ENCODE data around the gene HTR7. TPM values are rescaled to one million over a fixed set of nuclear protein-coding genes. Genes with fewer than 3 reads are reported as not detected.

The HTR7 gene
- total and polyA plus RNA-seq, 2 of the 4 experiments (the other 2 are of a cell fraction), result 0.43 to 0.72 TPM

DNA sequence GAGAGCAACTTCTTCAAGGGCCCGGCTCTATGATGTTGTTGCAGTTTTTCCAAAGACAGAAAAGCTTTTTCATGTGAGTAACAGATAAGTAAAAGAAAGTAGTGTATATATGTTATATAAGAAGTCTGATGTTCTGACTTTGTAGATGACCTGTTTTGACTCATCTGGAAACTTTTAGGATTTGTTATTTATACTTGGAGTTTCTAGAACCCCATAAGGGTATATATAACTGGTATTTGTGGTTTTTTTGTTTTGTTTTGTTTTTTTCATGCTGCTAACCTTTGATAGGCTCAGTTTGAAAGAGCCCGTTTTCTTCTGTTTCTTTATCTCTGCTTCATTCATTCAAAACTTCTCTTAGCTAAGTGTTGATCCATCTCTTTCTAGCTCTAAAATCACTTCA is 21.2 kb upstream of the HTR7 start:
- no peaks in the 10 kb centered on the region for H3K9me3 ChIP-seq (ENCODE audit: control insufficient read depth, insufficient read depth, low read length)
- H3K56ac ChIP-seq (ENCODE audit: extremely low read depth, insufficient read depth, low read length), result no peak overlapping the region
- H2BK15ac ChIP-seq (ENCODE audit: low read depth, low read length), result no peak overlapping the region
- H3K4me2 ChIP-seq (ENCODE audit: low read depth, low read length), result no peak overlapping the region
- no TSS peak for BruUV-seq (replicated peaks)
- H3K23ac ChIP-seq (ENCODE audit: low read depth, low read length), result no peak overlapping the region
- ATAC-seq (ENCODE audit: low read depth), result no peak
- no peak overlapping the region for H4K8ac ChIP-seq (ENCODE audit: low read depth in 2 of 2, low read length in 2 of 2)
- H2AK9ac ChIP-seq (replicated peaks; ENCODE audit: low read depth, low read length, poor library complexity), result no peak overlapping the region
- dilution Hi-C loops (cut with HindIII; ENCODE audit: low sequenced_read_pairs, unreplicated experiment) (loop anchor here (25.0 kb wide), 1 partner anchor 383 kb away; no protein-coding TSS in a partner anchor), in situ Hi-C loops (cut with MboI; ENCODE audit: low sequenced_read_pairs) (no loop called here), intact Hi-C loops (cut with micrococcal nuclease) (no loop called here)
- no CpG with 5 or more reads among the region's 2 CpGs for WGBS, 2 experiments (ENCODE audit: extremely low coverage in 2 of 2, insufficient read length in 1 of 2)
- 0 out of 4 replicates have a peak, but pooled peaks cover 0 to 2% of the 10 kb centered on the region in 2 experiments for H3K79me1 ChIP-seq (ENCODE audit: low read depth in 1 of 2, low read length in 2 of 2)
- H3K27ac ChIP-seq (ENCODE audit: insufficient read depth, low read length), result no peak overlapping the region
- H3K4me1 ChIP-seq (ENCODE audit: control insufficient read depth, insufficient read depth, low read length), result no peaks in the 10 kb centered on the region
- H3K18ac ChIP-seq (ENCODE audit: low read depth, low read length), result no peak overlapping the region
- H2BK20ac ChIP-seq (ENCODE audit: low read depth, low read length), result no peak overlapping the region
- H4K91ac ChIP-seq (ENCODE audit: insufficient read depth, low read depth, low read length), result no peak overlapping the region
- no peak for DNase-seq
- H2BK120ac ChIP-seq (ENCODE audit: low read depth, low read length), result no peak overlapping the region
- H3K36me3 ChIP-seq (ENCODE audit: control insufficient read depth, insufficient read depth, low read length), result peaks cover 15% of the 10 kb centered on the region
- H4K5ac ChIP-seq (ENCODE audit: low read depth, low read length), result no peak overlapping the region
- ChIA-PET CTCF (interaction anchor here (0.6 to 2.1 kb wide), 9 partner anchors 7 to 1478 kb away, joined by 3 to 8 read pairs (median 5); partner anchors contain the start of genes RPP30 and TNKS2), POLR2A (ENCODE audit: unreplicated experiment) (no interaction called here)
- H2AFZ ChIP-seq (replicated peaks; ENCODE audit: low read length, poor library complexity), result no peak overlapping the region
- H3K14ac ChIP-seq (replicated peaks; ENCODE audit: low read depth, low read length), result no peak overlapping the region
- no peak overlapping the region for H3K9ac ChIP-seq (ENCODE audit: low read depth, low read length)
- H2AK5ac ChIP-seq (ENCODE audit: low read depth, low read length), result no peak overlapping the region
- no peaks in the 10 kb centered on the region for H4K20me1 ChIP-seq (ENCODE audit: insufficient read depth, low read length)
- H3K4ac ChIP-seq (ENCODE audit: low read depth, low read length), result no peak overlapping the region
- TF ChIP-seq MAFK (IDR thresholded peaks at IDR 0.05; ENCODE audit: low read depth, low read length) (no peak), POLR2A (IDR thresholded peaks at IDR 0.05; ENCODE audit: low read depth, low read length) (no peak), FOS (IDR thresholded peaks at IDR 0.05; ENCODE audit: low read depth, low read length) (no peak), CTCF (conservative IDR thresholded peaks at IDR 0.05; ENCODE audit: low read depth, low read length) (no peak), RAD21 (IDR thresholded peaks at IDR 0.05; ENCODE audit: low read length) (no peak), CEBPB (IDR thresholded peaks at IDR 0.05; ENCODE audit: low read depth, low read length) (no peak), ELK1 (IDR thresholded peaks at IDR 0.05; ENCODE audit: borderline replicate concordance, low read depth, low read length) (no peak), MAZ (IDR thresholded peaks at IDR 0.05; ENCODE audit: borderline replicate concordance, low read depth, low read length) (no peak), RCOR1 (IDR thresholded peaks at IDR 0.05; ENCODE audit: insufficient replicate concordance, low read length) (no peak), SMC3 (IDR thresholded peaks at IDR 0.05; ENCODE audit: low read depth, low read length) (no peak), NFE2L2 (IDR thresholded peaks at IDR 0.05; ENCODE audit: low read depth, low read length) (no peak), BHLHE40 (IDR thresholded peaks at IDR 0.05; ENCODE audit: low read depth, low read length) (no peak), CHD1 (IDR thresholded peaks at IDR 0.05; ENCODE audit: low read depth, low read length) (no peak), MXI1 (IDR thresholded peaks at IDR 0.05; ENCODE audit: borderline replicate concordance, low read depth, low read length) (no peak), RFX5 (IDR thresholded peaks at IDR 0.05; ENCODE audit: low read depth, low read length) (no peak)
- TF ChIP-seq, protein P1, sequence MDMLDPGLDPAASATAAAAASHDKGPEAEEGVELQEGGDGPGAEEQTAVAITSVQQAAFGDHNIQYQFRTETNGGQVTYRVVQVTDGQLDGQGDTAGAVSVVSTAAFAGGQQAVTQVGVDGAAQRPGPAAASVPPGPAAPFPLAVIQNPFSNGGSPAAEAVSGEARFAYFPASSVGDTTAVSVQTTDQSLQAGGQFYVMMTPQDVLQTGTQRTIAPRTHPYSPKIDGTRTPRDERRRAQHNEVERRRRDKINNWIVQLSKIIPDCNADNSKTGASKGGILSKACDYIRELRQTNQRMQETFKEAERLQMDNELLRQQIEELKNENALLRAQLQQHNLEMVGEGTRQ (IDR thresholded peaks at IDR 0.05; ENCODE audit: low read depth, low read length), result no peak
- H3K9me1 ChIP-seq (ENCODE audit: insufficient read depth, low read length), result no peaks in the 10 kb centered on the region
- H3K4me3 ChIP-seq (ENCODE audit: insufficient read depth, low read depth, low read length), result no peak overlapping the region
- no peak overlapping the region for H2BK5ac ChIP-seq (ENCODE audit: low read depth, low read length, poor library complexity, severe bottlenecking)
- no peaks in the 10 kb centered on the region for H3K27me3 ChIP-seq (ENCODE audit: control insufficient read depth, insufficient read depth, low read length)

Data from IMR-90 (cell line).